ENCODE results near the gene CWC22. TPM values are rescaled to one million over a fixed set of nuclear protein-coding genes. Genes with fewer than 3 reads are reported as not detected.
"Not testable (repeated sequence)": the region's sequence is repeated elsewhere in the genome, so short reads cannot be mapped to it uniquely, and the experiment has no call there.

CWC22 gene
- total and polyA plus RNA-seq, 2 donors = 14.1 to 31.0 TPM

DNA sequence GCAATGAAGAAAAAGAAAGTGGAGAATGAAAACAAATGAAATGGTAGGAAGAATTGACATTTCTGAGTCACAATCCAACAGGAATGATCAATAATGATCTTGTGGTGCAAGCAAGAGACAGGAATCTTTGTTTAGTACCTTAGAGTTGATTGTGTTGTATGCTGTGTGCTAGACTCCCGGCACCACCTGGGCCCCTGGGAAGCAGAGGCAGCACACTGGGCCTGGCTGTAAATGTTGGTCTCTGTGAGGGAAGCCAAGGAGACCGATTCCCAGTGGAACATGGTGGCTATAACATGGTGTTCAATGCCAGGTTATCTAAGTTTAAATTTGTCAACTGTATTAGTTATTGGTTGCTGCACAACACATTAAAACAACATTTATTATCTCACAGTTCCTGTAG is 9.8 kb upstream of the CWC22 start:
- Histone ChIP-seq H3K4me3 (ENCODE audit: low read depth, low read length) (no peak overlapping the region), H3K4me1 (ENCODE audit: insufficient read depth) (no peaks in the 10 kb centered on the region), H3K36me3 (ENCODE audit: insufficient read depth) (no peaks in the 10 kb centered on the region), H3K27ac (ENCODE audit: low read depth) (no peak overlapping the region)
- WGBS = 89% methylated on average over 2 of the region's 2 CpGs
- DNase-seq (ENCODE audit: extremely low spot score) = no peak

DNA sequence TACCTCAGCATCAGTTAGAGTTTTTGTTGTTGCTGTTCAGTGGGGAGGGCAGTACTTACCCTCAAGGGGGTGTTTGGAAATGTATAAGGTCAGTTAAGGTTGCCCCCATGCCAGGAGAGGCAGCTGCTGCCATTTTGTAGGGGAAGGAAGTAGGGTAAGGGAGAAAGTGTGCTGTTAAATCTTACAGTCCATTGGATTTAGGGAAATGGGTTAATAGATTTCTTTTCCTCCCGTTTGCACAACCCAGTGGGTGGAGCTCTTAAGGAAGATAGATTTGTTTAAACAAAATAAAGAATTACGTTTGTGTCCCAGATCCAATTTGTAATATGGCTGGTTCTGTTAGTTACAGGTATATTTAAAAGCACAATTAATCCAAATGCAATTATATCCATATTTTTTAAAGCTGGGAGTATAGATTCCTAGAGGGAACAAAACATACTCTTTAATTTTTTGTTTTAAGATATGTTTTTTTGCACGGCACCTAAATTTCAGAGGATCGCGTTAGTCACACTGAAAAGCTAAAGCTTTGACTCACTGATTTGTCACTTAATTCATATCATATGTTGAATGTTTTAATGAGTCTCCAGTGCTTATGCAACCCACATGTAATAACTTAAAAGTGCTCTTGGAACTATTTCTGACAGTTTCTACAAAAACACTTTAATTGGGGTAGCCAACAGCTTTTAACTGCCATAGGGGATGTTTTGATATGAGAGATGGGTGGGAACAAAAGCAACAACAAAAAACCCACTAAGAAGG is 9.0 kb upstream of the CWC22 start:
- H3K4me1 ChIP-seq (ENCODE audit: insufficient read depth) = no peaks in the 10 kb centered on the region
- WGBS = 48% methylated on average over 5 of the region's 5 CpGs
- no peak overlapping the region for H3K4me3 ChIP-seq (ENCODE audit: low read depth, low read length)
- H3K36me3 ChIP-seq (ENCODE audit: insufficient read depth) = no peaks in the 10 kb centered on the region
- DNase-seq (ENCODE audit: extremely low spot score) = no peak
- H3K27ac ChIP-seq (ENCODE audit: low read depth) = no peak overlapping the region

DNA sequence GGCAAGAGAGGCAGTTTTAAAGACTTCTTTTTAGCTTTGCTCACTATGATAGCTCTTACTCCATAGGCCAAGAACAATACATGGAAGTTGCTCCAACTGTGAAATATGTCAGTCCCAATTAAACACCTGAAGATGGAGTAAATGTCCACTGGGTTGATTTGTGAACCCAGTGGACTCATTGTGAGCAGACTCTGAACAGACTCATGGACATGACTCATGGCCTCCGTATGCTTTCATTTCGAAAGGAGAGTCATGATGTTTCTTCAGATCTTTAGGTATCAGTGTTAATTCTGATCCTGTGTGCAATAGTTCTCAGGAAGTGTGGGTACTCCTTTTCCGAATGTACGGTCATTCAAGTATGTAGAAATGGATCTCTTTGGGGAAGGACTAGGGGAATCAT is 5.4 kb upstream of the CWC22 start:
- DNase-seq (ENCODE audit: extremely low spot score) = no peak
- Histone ChIP-seq H3K27ac (ENCODE audit: low read depth) (no peak overlapping the region), H3K4me3 (ENCODE audit: low read depth, low read length) (no peak overlapping the region), H3K4me1 (ENCODE audit: insufficient read depth) (no peaks in the 10 kb centered on the region), H3K36me3 (ENCODE audit: insufficient read depth) (no peaks in the 10 kb centered on the region)
- 92% methylated on average over 4 of the region's 4 CpGs for WGBS

DNA sequence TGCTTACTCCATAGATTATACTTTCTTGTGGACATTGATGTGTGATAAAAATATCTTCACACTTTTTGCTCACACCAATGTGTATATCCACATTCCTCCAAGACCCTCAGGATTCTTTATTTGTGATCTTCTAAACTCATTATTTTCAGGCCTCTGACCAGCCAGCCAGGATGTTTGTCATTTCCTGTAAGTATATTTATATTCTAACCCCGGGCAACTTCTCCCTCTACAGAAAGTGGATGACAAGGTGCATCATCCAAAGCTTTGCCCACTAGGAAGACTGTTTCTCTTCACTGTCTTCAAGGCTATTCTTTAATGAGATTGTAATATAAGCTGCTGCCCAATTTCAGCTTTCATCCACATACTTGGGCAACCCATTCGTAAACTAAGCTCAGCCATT is 3.6 kb upstream of the CWC22 start:
- no peak overlapping the region for H3K4me3 ChIP-seq (ENCODE audit: low read depth, low read length)
- WGBS = 75% methylated on average over 2 of the region's 2 CpGs
- no peak overlapping the region for H3K27ac ChIP-seq (ENCODE audit: low read depth)
- no peaks in the 10 kb centered on the region for H3K36me3 ChIP-seq (ENCODE audit: insufficient read depth)
- H3K4me1 ChIP-seq (ENCODE audit: insufficient read depth) = no peaks in the 10 kb centered on the region
- no peak for DNase-seq (ENCODE audit: extremely low spot score)

DNA sequence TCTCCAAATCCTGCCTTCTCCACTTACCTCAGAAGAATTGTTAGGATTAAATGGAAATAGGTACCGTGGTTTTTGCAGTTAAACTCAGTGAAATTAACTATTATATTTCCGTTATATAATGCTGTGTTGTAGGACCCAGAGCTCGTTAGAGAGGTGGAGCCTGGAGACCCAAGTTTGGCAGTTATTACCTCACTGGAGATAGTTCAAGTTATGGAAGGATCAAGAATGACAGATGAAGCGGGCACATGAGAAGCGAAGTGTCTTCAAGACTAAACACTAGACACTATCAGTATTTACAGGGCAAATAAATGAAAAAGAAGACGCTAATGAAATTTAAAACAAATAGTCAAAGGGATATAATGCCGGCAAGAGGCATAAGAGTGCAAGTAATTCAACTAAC is 866 bp downstream of the CWC22 start:
- no peak for DNase-seq (ENCODE audit: extremely low spot score)
- WGBS = 8% methylated on average over 7 of the region's 7 CpGs
- Histone ChIP-seq H3K27ac (ENCODE audit: low read depth) (no peak overlapping the region), H3K36me3 (ENCODE audit: insufficient read depth) (peaks cover 1% of the 10 kb centered on the region), H3K4me1 (ENCODE audit: insufficient read depth) (no peaks in the 10 kb centered on the region), H3K4me3 (ENCODE audit: low read depth, low read length) (peak overlapping the region; percentile 65)

GRCh38 chr2:180005465-180005864 is 1.6 kb downstream of the CWC22 start:
- H3K27ac ChIP-seq (ENCODE audit: low read depth); DNase-seq (ENCODE audit: extremely low spot score); H3K36me3 ChIP-seq (ENCODE audit: insufficient read depth); H3K4me3 ChIP-seq (ENCODE audit: low read depth, low read length); H3K4me1 ChIP-seq (ENCODE audit: insufficient read depth): not testable (repeated sequence)
- 96% methylated on average over 7 of the region's 7 CpGs for WGBS

DNA sequence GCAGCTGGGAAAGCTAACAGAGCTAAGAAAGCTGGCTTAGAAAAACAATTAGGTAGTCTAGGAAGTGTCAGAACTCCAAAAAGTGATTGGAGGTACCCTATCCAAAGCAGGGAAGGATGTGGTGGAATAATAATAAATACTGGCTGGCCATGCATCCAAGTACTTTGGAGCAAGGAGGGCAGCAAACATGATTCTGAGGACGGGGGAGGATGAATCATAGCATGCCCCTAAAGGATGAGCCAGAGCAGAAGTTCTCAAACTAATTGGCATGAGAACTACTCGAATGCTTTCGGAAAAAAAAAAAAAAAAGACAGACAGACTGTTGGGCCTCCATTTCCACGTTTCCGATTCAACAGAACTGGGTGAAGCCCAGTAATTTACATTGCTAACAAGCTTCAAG is 2.4 kb downstream of the CWC22 start:
- no peak overlapping the region for H3K27ac ChIP-seq (ENCODE audit: low read depth)
- peaks cover 1% of the 10 kb centered on the region for H3K36me3 ChIP-seq (ENCODE audit: insufficient read depth)
- H3K4me3 ChIP-seq (ENCODE audit: low read depth, low read length) = no peak overlapping the region
- 89% methylated on average over 5 of the region's 5 CpGs for WGBS
- H3K4me1 ChIP-seq (ENCODE audit: insufficient read depth) = no peaks in the 10 kb centered on the region
- no peak for DNase-seq (ENCODE audit: extremely low spot score)

GRCh38 chr2:180003559-180003958 is 3.5 kb downstream of the CWC22 start:
- Histone ChIP-seq H3K36me3 (ENCODE audit: insufficient read depth) (peaks cover 1% of the 10 kb centered on the region), H3K4me3 (ENCODE audit: low read depth, low read length) (no peak overlapping the region), H3K27ac (ENCODE audit: low read depth) (no peak overlapping the region), H3K4me1 (ENCODE audit: insufficient read depth) (no peaks in the 10 kb centered on the region)
- no peak for DNase-seq (ENCODE audit: extremely low spot score)
- WGBS = 90% methylated on average over 2 of the region's 2 CpGs

DNA sequence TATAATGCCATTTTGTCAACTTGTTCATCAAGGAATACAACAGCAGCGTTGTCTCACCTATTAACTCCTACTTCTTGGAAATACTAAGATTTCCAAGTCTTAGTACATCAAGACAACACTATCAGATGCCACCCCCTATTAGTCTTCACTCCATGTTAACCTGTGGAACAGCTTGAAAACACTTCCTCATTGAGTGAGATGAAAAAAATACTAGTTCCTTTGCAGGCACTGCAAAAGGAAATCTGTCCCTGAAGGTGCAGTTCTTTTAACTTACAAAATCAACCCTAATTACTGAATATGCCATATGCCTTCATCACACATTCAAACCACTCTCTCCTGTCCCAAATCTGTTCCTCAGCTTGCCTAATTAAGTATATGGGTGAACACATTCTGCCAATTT is 4.0 kb downstream of the CWC22 start:
- Histone ChIP-seq H3K27ac (ENCODE audit: low read depth) (no peak overlapping the region), H3K4me3 (ENCODE audit: low read depth, low read length) (no peak overlapping the region), H3K36me3 (ENCODE audit: insufficient read depth) (peaks cover 1% of the 10 kb centered on the region), H3K4me1 (ENCODE audit: insufficient read depth) (no peaks in the 10 kb centered on the region)
- 100% methylated on average over 1 of the region's 1 CpG for WGBS
- DNase-seq (ENCODE audit: extremely low spot score) = no peak

GRCh38 chr2:180002198-180002770 is 4.8 kb downstream of the CWC22 start:
- no peak overlapping the region for H3K4me3 ChIP-seq (ENCODE audit: low read depth, low read length)
- H3K27ac ChIP-seq (ENCODE audit: low read depth) = no peak overlapping the region
- peaks cover 1% of the 10 kb centered on the region for H3K36me3 ChIP-seq (ENCODE audit: insufficient read depth)
- no peak for DNase-seq (ENCODE audit: extremely low spot score)
- no peaks in the 10 kb centered on the region for H3K4me1 ChIP-seq (ENCODE audit: insufficient read depth)
- 95% methylated on average over 2 of the region's 2 CpGs for WGBS

GRCh38 chr2:180001726-180002125 is 5.4 kb downstream of the CWC22 start:
- Histone ChIP-seq H3K4me3 (ENCODE audit: low read depth, low read length) (no peak overlapping the region), H3K27ac (ENCODE audit: low read depth) (no peak overlapping the region), H3K36me3 (ENCODE audit: insufficient read depth) (peaks cover 1% of the 10 kb centered on the region), H3K4me1 (ENCODE audit: insufficient read depth) (no peaks in the 10 kb centered on the region)
- WGBS = 95% methylated on average over 1 of the region's 1 CpG
- no peak for DNase-seq (ENCODE audit: extremely low spot score)

GRCh38 chr2:180000434-180000833 is 6.7 kb downstream of the CWC22 start:
- no peaks in the 10 kb centered on the region for H3K4me1 ChIP-seq (ENCODE audit: insufficient read depth)
- DNase-seq (ENCODE audit: extremely low spot score) = no peak
- H3K36me3 ChIP-seq (ENCODE audit: insufficient read depth) = peaks cover 1% of the 10 kb centered on the region
- no peak overlapping the region for H3K27ac ChIP-seq (ENCODE audit: low read depth)
- no peak overlapping the region for H3K4me3 ChIP-seq (ENCODE audit: low read depth, low read length)

GRCh38 chr2:179999000-179999399 is 8.1 kb downstream of the CWC22 start:
- Histone ChIP-seq H3K36me3 (ENCODE audit: insufficient read depth) (peaks cover 1% of the 10 kb centered on the region), H3K4me3 (ENCODE audit: low read depth, low read length) (no peak overlapping the region), H3K4me1 (ENCODE audit: insufficient read depth) (no peaks in the 10 kb centered on the region), H3K27ac (ENCODE audit: low read depth) (no peak overlapping the region)
- DNase-seq (ENCODE audit: extremely low spot score) = no peak
- WGBS = 96% methylated on average over 4 of the region's 4 CpGs

GRCh38 chr2:179995741-179996515 is 11.2 kb downstream of the CWC22 start:
- Histone ChIP-seq H3K4me3 (ENCODE audit: low read depth, low read length) (no peak overlapping the region), H3K36me3 (ENCODE audit: insufficient read depth) (peaks cover 3% of the 10 kb centered on the region), H3K27ac (ENCODE audit: low read depth) (no peak overlapping the region), H3K4me1 (ENCODE audit: insufficient read depth) (no peaks in the 10 kb centered on the region)
- DNase-seq (ENCODE audit: extremely low spot score) = no peak
- WGBS = 91% methylated on average over 4 of the region's 4 CpGs
